Activated T-cell treated with anti-CD3 and anti-CD28 coated beads for 4 hours (primary cell): ENCODE results near the gene POLA1.

Experiments
- DNase-seq: peaks from one replicate; pipeline ENCODE4 v3.0.0-alpha.2; 2020

POLA1 gene

DNA sequence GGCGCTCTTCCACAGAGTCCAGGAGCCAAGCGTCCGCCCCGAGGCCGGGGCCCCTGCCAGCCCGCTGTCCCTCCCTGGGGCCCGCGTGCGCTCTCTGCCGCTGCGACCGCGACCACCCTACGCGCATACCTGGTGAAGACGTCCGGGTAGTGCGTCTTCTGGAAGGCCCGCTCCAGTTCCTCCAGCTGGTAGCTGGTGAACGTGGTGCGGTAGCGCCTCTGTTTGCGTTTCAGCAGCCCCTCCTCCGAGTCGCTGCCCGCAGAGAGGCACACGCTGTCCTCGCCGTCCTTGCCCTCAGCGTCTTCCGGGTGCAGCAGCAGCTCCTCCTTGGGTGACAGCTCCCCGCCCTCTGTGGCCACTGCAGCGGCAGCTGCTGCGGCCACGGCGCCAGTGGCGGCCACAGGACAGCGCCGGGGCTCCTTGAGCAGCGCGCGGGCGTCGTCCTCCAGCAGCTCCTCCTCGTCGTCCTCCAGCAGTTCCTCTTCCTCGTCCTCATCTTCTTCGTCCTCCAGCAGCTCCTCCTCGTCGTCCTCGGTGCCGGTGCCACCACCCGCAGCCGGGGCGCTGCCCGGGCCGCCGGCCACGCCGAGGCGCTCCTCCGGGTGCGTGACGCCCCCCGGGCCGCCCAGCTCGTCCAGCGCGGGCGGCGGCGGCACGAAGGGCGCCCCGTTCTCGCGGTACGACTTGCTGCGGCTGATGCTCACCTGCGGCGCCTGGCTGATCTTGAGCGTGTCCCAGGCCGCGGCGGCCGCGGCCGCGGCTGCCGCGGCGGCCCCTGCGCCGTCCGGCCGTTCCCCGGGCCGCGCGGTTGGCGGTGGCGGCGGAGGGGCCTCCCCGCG is 319.3 kb downstream of the POLA1 start:
- DNase-seq: no peak

DNA sequence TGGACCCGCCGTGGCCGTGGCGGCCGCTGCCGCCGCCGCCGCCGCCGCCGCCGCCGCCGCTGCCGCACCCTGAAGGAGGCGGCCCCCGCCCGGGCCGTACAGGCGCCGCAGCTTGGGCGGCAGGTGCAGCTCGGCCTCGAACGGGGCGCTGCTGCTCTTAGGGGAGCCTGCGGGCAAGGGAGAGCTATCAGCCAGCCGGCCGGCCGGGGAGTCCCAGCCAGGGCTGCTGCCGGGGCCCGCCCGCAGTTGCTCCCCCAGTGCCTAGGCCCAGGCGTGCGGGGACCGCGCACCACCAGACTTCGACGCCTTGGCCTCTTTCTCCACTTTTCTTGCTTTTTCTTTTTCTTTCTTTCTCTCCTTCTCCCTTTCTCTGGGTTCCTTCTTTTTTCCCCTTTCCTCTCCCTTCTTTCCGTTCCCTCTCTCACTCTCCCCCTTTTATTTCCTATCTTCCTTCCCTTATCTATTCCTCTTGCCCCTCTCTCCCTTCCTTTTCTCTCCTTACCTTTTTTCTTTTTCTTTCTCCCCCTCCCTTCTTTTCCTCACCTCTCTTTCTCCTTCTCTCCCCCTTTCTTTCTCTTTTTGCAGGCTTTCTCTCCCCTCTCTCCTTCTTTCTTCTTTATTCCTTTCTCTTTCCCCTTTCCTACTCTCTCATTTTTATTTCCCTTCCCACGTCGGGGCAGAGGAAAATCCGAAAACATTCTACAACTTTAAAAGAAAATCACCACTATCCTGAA is 320.1 kb downstream of the POLA1 start:
- no peak for DNase-seq

DNA sequence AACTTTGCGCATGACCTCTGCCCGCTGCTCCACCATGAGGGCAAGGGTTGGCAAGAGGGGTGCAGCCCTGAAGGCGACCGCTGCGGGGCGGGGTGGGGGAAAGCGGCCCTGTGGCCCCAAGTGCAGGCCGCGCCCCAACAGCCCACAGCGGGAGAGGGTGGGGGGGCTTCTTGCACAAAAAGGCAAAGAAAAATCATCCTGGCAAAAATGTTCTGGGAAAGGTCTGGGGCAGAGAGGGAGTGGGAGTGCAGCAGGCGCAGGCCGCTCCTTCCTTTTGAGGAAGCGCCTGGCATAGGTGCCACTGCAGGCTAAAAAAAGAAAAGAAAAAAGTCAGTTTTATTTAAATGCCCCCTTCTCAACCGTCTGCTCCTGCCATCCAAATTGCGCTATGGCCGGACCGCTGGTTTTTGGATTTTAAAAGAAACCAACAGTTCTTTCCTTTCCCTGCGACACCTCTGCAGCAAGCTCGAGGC is 320.7 kb downstream of the POLA1 start:
- DNase-seq: no peak

DNA sequence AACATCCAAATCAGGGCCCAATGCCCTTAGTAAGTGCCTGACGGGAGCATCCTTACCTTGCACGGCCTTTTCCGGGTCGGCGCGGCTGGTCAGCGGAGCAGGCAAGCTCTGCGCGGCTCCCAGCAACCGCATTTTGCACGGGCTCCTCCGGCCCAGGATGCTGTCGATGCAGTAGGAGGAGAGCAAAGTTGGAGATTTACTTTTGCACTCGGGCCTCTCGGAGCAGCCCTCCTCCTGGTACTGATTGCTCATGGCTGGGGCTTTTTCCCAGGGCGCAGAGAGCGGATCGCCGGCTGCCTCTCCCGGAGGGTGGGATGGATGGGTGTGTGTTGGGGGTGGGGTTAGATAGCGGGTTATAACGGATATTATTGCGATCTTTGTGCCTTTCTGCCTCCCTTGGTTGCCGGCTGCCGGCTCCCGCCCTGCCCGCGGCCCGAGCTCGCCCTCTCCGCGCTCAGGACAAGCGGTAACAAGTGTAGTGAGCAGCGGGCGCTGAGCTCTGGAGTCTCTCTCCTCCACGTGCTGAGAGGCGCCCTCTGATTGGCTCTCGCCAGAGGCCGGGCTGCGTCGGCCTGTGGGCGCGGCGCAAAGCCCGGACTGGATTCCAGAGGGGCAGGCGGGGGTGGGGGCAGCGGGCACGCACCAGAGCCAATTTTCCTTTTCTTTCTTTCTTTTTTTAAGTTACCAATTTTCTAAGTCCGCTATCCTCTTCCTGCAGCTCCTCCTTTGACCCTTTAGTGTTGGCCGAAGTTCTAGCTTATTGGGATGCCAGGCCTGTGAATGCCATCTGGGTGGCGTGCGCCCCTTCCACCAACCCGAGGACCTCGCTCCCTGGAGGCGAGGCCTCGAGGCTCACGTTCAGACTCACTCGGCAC is 322.0 kb downstream of the POLA1 start, which contains the start of gene ARX:
Gene ARX (minus strand): TSS at position 480 of the 875 bp plus-strand sequence. CDS start 228 bp downstream, at position 252.
- no peak for DNase-seq

DNA sequence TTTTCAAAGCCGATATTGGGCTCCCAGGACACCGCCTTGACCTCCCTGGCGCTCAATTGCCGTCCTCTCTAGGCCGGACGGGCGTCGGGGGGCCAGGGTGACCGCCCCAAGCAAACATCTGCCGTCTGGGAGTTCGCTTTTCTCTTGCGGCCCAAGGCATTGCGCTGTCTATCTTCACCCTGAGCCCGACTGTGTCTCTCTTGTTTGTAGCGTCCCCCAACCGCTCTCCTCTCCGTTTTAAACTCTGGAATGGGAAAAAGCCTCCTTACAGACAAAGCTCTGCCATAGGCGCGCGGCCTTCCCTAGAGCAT is 322.6 kb downstream of the POLA1 start:
- no peak for DNase-seq

DNA sequence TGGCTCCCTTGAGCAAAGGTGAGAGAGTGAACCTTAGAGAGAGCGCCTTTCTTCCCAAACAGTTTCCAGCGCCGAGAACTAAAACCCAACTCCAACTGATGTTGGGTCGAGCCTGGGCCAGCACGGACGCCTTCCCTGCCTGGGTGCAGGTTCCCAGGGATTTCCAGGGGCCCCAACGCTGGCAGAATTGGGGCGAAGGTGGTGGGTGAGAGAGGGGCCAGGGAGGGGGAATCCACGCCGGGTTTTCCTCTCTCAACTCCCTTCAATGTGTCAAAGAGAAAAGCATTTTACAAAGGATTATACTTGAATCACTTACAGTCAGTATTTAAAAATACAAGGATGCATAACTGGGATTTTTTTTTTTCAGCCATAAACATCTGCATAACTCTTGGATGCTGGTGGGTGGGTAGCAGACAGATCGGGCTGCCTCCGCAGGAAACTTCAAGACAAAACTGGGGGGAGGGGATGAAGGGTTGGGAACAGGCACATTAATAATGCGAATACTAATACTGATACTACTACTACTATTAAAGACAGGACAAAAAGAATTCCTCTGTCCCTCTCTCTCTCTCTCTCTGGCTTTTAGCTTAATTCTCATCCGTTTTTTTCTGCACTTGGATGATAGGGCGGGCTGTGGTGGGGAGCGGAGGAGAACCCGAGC is 323.4 kb downstream of the POLA1 start:
- no peak for DNase-seq

DNA sequence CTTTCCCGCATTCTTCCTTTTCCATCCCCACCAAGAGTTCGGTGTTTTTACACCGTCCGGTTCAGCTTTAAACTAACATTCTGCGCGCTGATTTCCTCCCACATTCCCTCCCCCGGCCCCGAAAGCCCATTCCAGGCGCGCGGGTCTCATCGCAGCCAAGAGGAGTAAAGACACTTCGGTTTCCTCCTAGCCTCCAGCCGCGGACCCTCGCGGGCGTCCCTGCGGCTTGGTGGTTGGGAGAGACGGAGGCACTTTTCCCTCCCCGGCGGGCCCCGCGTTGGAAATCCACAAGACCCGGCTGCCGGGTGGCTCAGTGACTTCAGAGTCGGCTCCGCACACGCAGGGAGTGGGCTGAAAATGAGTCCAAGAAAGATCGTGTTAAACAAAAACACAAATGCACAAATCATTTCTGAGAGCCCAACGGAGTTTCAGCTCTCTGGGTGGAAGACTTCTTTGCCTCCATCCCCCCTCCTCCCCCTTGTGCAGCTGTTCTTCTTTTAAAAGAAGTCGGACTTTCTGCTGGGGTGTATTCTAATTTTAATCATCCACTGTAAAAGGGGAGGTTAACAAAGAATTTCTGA is 324.0 kb downstream of the POLA1 start:
- no peak for DNase-seq

DNA sequence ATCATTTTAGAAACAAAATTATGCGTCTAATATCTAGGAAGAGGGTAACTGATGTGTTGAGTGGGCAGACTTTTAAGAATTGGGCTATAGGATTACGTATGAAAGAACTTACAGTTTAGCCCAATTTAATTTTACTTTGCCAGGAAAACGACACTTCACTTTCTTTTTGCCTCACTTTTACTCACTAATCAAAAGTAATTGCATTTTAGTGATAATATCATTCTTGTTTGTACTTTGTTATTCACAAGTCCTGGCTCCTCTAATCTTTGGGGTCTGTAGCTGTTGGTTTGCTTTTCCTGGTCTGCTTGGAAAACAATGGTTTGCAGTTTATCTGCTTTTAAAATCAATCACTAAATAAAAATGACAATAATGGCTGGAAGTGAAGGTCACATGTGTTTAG is 325.0 kb downstream of the POLA1 start:
- DNase-seq: no peak

DNA sequence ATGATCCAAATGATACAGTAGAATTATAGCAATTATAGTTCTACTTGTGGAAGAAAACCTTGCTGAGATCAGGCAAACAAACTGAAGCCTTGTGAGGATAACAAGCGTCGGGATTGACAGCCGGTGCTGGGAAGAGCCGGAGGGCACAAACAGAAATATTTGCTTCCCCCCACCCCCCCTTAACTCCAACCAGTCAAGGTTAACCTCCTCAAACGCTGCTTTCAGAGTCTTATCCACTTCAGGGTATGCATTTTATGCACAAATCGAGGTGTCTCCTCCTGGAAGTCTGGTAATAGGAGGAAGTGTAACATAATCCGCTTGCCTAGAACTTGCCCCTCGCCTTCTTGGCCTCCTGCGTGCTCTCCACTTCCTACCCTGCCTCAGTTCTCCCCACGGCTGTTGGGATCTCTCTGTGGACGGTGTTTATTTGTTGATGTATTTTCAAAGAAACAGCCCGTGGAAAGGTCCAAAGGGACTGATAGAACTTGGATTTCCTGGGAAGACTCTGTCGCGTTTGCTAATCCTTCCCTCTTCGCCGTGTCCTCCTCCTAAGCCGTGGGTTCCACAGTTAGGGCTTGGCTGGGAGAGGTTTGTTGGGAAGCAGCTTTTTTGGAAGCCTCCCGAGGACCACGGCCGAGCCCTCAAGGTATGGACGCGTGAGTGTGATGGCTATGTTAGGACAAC is 326.1 kb downstream of the POLA1 start:
- DNase-seq: no peak

DNA sequence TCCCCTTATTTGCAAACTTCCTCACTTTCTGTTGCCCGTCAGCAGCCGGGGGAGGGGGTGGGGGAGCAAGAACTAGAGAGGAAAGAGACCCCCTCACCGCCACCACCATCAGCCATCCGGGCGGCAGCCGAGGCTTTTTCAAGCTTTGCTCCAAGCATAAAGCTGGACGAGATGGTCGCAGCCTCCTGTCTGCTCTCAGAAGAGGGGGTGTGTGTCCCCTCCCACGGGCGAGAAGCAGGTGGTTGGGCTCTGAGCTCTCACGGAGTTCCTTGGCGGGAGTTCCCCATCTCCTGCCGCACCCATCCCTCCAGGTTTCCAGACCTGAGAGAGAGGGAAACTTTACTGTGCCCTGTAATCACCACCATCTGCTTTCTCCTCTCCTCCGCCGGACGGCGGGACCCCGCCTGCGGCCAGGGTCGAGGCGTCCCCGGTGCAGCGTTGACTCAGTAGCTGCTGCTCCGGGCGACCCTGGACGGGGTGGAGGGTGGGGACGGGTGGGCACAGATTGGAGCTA is 326.7 kb downstream of the POLA1 start:
- no peak for DNase-seq

DNA sequence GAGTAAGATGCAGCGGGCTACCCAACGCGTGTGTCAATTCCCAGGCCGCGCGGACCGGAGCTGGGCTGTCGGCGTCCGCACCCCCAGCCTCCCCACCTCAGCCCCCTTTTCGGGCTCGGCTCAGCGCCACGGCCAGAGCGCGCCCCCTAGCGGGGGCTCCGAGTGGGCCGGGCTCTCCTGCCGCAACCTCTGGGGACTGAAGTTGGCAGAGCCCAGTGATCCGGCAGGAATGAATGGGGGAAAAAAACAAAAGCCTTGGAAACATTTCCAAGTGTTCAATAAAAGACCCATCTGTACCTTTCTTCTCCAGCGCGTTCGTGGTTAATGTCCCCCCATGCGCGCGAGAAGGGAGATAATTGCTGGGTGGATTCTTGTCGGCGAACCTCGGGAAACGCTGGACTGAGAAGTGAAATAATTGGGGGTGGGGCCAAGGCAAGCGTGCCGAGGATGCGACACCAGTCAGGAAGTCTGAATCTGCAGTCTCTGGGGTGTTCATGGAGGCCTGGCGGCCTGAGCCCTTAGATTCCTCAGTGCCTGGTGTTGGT is 327.3 kb downstream of the POLA1 start:
- no peak for DNase-seq

DNA sequence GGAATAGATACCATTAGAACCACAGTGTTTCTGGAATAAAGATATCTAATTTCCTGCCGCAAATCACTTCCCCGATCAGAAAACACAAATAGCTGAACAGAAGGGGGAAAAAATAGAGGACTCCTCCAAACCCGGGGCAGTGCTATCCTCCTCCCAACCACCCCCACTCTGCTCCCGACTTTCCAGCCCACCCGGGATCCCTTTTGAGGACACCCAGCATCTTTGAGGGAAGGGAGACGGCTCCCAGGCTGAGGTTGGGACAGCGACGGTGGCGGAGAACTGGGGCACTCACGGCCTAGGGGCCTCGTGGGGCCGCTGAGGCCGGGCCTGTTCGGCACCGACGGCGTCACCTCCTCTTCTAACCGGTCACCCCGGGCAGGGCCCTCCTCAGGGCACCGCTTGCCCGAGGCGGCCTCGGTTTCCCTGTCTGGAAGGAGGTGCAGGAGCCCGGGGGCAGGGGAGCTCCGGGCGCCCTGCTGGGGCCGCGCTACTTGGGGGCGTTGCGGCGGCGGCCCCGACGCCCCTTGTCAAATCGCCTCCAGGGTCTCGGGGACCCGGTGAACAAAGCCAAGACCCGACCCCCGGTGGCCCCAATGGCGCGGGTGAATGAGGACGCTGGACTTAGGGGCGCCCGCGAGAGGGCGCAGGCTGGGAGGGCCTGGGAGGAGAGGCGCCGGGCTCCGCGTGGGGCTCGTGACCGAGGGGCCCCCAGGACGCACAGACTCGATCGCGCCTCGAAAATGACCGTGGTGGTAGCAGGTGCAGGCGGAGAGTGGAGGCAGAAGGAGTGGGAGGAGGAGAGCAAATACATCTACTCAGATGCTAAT is 329.0 kb downstream of the POLA1 start:
- no peak for DNase-seq

DNA sequence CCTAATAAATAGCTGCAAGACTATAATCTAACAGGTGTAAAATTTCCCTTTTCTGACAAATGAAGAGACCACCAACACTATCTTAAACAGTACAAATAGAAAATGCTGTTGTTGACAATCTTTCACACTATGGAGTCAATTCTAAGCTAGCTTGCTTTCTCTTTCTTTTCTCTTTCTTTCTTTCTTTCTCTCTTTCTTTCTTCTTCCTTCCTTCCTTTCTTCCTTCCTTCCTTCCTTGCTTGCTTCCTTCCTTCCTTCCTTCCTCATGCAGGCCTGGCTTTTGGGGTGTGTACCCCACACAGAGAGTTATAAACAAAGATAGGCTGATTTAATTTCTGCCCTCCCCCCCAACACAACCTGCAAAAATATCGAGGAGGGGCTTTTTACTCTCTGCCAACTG is 330.2 kb downstream of the POLA1 start:
- no peak for DNase-seq

DNA sequence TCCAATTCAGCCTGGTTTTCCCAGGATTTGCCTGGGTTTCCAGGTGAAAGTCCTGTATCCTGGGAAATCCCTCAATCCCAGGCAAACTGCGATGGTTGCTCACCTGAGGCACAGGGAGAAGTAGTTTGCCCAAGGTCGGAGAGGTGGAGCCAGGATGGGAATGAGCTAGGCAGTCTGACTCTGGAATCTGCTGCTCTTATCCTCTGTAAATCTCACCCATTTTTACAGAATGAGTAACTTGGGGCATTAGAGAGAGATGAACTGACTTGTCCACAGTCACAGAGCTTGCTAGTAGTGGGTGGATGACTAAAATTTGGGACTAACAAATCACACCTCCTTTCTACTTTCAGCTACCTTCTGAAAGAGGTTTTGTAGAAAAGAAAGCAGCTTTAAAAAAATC is 331.9 kb downstream of the POLA1 start:
- DNase-seq: no peak

DNA sequence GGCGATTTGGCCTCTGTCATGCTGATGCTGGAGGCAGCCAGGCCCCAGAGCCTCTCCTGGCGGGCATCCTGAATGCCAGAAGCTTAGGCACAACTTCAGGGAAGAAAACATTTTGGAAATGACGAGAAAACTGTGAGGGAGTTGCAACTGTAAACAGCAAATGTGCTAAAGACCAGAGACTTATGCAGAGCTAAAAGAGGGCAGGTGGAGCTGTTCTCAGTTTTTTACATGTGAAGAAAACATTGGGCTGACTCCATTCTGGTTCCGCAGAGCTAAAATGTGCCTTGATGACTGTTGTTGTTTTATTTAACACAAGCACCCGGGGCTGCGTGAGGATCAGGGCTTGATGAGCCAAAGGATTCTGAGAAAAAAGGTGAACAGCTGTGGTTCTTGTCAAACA is 332.9 kb downstream of the POLA1 start:
- DNase-seq: no peak

DNA sequence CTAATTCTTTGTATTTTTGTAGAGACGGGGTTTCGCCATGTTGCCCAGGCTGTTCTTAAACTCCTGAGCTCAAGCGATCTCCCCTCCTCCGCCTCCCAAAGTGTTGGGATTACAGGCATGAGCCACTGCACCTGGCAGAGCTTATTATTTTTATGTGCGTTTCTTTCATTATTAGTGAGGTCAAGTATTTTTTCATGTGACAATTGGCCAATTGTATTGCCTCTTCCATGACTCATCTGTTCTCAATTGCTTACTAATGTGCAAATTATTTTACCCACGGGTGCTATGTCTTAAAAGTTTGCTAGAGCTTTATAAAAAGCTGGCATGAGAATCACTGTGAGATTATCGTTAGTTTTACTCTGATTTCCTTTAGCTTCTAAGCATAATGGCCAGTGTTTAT is 335.0 kb downstream of the POLA1 start:
- DNase-seq: no peak

DNA sequence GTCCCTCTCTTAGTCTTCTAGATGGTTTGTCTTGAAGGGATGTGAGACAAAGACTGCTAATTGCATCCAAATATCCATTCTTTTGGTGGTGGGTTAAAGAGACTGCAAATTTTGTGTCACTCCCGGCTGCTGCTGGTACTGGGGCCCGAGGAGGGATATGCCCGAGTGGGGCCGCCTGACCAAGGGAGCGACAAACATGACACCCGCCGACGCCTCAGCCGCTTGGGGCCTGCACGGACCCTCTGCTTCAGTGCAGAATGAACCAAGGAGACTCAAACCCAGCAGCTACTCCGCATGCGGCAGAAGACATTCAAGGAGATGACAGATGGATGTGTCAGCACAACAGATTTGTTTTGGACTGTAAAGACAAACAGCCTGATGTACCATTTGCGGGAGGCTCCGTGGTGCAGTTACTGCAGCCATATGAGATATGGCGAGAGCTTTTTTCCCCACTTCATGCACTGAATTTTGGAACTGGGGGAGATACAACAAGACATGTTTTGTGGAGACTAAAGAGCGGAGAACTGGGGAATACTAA is 335.6 kb downstream of the POLA1 start:
- DNase-seq: no peak

DNA sequence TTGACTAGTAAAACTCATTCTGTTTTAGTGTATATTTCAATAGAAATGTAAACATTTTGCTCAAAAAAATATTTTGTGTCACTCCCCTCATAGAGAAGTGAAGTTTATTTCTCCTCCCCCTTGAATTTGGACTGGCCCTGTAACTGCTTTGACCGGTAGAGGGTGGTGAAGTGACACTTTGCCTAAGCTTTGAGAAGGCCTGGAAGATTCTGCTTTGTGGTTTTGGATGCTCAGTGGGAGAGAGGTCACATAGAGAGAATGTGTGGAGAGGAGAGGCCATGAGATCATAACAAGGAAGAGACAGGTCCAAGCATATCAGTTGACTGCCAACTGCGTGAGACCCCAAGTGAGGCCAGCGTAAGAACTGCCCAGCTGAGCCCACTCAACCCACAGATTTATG is 341.2 kb downstream of the POLA1 start:
- DNase-seq: no peak

DNA sequence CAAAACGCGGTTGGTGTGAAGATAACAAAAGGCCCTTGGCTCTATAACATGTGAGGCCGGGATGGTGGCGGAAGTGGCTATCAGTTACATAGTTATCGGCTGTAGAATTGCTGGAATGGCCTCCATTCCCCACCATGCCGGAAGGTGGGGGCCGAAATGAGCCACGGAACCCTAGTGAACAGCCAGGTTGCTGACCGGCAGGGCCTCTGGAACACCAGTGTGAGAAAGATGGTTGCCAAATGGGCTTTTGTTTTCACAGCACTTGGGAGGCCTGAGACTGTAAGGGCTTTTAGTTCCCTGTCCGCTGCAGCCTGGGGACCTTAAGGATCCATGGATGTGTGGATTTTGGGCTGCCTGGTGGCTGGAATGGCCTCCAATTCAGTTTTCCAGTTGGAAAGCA is 345.3 kb downstream of the POLA1 start:
- no peak for DNase-seq

DNA sequence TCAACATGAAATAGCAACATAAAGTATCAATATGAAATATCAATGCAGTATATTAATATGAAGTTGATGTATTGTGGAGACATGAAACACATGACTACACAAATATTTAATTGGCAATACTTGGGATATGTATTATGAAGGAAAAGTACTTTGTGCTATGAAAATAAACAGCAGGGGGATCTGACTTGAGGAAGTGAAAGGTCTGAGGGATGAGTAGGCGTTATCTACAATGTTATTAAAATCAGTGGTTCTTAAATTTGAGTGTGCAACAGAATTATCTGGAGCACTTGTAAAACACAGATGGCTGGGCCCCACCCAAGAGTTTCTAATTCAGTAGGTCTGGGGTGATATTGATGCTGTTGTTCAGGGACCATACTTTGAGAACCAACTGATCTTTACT is 349.5 kb downstream of the POLA1 start:
- no peak for DNase-seq
